ENCODE measurements around the gene SNX4. TPM values are rescaled to one million over a fixed set of nuclear protein-coding genes. Genes with fewer than 3 reads are reported as not detected.

Gene SNX4
- total RNA-seq, 1 experiment from 2014 or later = 17.6 TPM

DNA sequence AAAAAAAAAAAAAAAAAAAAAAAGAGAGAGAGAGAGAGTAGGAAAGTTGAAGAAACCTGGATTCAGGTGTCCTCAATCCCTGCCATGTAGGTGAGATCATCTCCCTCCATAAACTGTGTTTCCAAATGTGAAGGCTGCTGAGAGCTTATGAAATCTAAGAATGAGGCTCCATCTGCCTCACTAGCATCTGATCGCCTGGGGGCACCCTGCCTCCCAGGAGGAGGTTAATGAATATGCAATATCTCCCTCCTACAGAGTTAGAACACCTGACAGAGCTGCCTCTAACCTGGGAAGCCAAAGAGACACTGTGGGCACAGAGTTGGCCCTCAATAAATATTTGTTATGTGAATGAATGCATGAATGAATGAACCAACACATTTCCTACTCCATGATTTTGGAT lies 121.0 kb downstream of the SNX4 start:
- Histone ChIP-seq H3K27ac (ENCODE audit: low read length) (no peak overlapping the region), H3K9me3 (ENCODE audit: low read length) (no peaks in the 10 kb centered on the region), H3K27me3 (ENCODE audit: low read length) (0 out of 2 replicates have a peak, but pooled peaks cover 3% of the 10 kb centered on the region), H3K4me2 (ENCODE audit: low read length) (no peak overlapping the region), H3K4me3 (ENCODE audit: low read length) (no peak overlapping the region), H3K9ac (ENCODE audit: low read length) (no peak overlapping the region), H2AFZ (ENCODE audit: low read length) (no peak overlapping the region), H3F3A (ENCODE audit: low read length, unreplicated experiment) (no peaks in the 10 kb centered on the region), H3K4me1 (ENCODE audit: insufficient read depth, low read length) (no peaks in the 10 kb centered on the region), H3K79me2 (ENCODE audit: low read length) (no peaks in the 10 kb centered on the region), H3K36me3 (ENCODE audit: low read depth, low read length) (no peaks in the 10 kb centered on the region), H4K20me1 (ENCODE audit: low read length) (no peaks in the 10 kb centered on the region), H3K9me2 (replicated peaks; ENCODE audit: low read length) (no peaks in the 10 kb centered on the region)
- intact Hi-C loops (cut with micrococcal nuclease) = no loop called here
- DNase-seq = peak; percentile 20
- BruUV-seq (replicated peaks) = no TSS peak
- POLR2A ChIA-PET (ENCODE audit: unreplicated experiment) = no interaction called here
- CTCF ChIA-PET = no interaction called here
- ATAC-seq = no peak
- no peak for TF ChIP-seq EZH2 (IDR thresholded peaks at IDR 0.05; ENCODE audit: low read length, unreplicated experiment)
- TF ChIP-seq EZH2phosphoT487 (IDR thresholded peaks at IDR 0.05; ENCODE audit: borderline replicate concordance, low read length) = no peak
- TF ChIP-seq, protein P1, sequence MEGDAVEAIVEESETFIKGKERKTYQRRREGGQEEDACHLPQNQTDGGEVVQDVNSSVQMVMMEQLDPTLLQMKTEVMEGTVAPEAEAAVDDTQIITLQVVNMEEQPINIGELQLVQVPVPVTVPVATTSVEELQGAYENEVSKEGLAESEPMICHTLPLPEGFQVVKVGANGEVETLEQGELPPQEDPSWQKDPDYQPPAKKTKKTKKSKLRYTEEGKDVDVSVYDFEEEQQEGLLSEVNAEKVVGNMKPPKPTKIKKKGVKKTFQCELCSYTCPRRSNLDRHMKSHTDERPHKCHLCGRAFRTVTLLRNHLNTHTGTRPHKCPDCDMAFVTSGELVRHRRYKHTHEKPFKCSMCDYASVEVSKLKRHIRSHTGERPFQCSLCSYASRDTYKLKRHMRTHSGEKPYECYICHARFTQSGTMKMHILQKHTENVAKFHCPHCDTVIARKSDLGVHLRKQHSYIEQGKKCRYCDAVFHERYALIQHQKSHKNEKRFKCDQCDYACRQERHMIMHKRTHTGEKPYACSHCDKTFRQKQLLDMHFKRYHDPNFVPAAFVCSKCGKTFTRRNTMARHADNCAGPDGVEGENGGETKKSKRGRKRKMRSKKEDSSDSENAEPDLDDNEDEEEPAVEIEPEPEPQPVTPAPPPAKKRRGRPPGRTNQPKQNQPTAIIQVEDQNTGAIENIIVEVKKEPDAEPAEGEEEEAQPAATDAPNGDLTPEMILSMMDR (conservative IDR thresholded peaks at IDR 0.05; ENCODE audit: low read depth, low read length) = no peak

Other genes with a start within 250 kb of the SNX4 start
- 18.1 and 23.3 TPM in 2 replicates for gene ZNF148, start 144.9 kb downstream of the SNX4 start, total RNA-seq (2014; rRNA removed)
- 5.5 and 9.4 TPM in 2 replicates for gene OSBPL11, start 75.3 kb upstream of the SNX4 start, total RNA-seq (2014; rRNA removed)